Natural killer cell (primary cell): ENCODE results near the gene FAIM2. TPM values are rescaled to one million over a fixed set of nuclear protein-coding genes. Genes with fewer than 3 reads are reported as not detected.
A peak's percentile ranks its signal among the peaks of the same experiment; 100 is the strongest.

Source experiments
- ATAC-seq, 3 donors: fragments of 150-1000 bp in 2 of 3; fragments of 200-7000 bp in 1 of 3; cut with Tn5 transposase; 1 replicate in 1 of 3; 2 replicates in 2 of 3; pipeline ENCODE4 v1.10.0; 2021; ENCODE audit warnings: mild to moderate bottlenecking in 2 of 3, moderate library complexity in 2 of 3
- DNase-seq, 2 donors: peaks; one replicate each; pipeline versions ENCODE4 v3.0.0 to v3.0.0-alpha.2; 2013 to 2021; ENCODE audit warnings: mixed read lengths in 1 of 2
- H3K27ac ChIP-seq: one replicate; pipeline ENCODE4 v1.5.1; 2013; ENCODE audit warnings: mild to moderate bottlenecking, low read length
- H3K27me3 ChIP-seq: one replicate; pipeline ENCODE4 v1.6.1; 2013; ENCODE audit warnings: low read length; ENCODE audit not compliant: control insufficient read depth, insufficient read depth
- H3K36me3 ChIP-seq: one replicate; pipeline ENCODE4 v1.6.1; 2013; ENCODE audit warnings: low read length; ENCODE audit not compliant: control insufficient read depth, insufficient read depth
- H3K4me1 ChIP-seq: one replicate; pipeline ENCODE4 v1.6.1; 2013; ENCODE audit warnings: low read length; ENCODE audit not compliant: control insufficient read depth, insufficient read depth
- H3K4me3 ChIP-seq: one replicate; pipeline ENCODE4 v1.5.1; 2013; ENCODE audit warnings: low read length
- H3K9me3 ChIP-seq: one replicate; pipeline ENCODE4 v1.6.1; 2013; ENCODE audit warnings: low read length; ENCODE audit not compliant: control insufficient read depth, insufficient read depth
- H3K27ac Mint-ChIP-seq, 2 donors: one replicate each; pipeline ENCODE4 v1.8.0; 2022; ENCODE audit warnings: mild to moderate bottlenecking in 2 of 2, mixed read lengths in 2 of 2, moderate library complexity in 1 of 2
- H3K27me3 Mint-ChIP-seq, 2 donors: one replicate each; pipeline ENCODE4 v1.8.0; 2022; ENCODE audit warnings: low read depth in 2 of 2, mixed read lengths in 2 of 2
- H3K36me3 Mint-ChIP-seq: one replicate; pipeline ENCODE4 v1.8.0; 2022; ENCODE audit warnings: mixed read lengths
- H3K4me1 Mint-ChIP-seq, 2 donors: one replicate each; pipeline ENCODE4 v1.8.0; 2022; ENCODE audit warnings: mixed read lengths in 2 of 2
- H3K4me3 Mint-ChIP-seq: one replicate; pipeline ENCODE4 v1.8.0; 2022; ENCODE audit warnings: mild to moderate bottlenecking, moderate library complexity, mixed read lengths
- H3K9me3 Mint-ChIP-seq, 2 donors: one replicate each; pipeline ENCODE4 v1.8.0; 2022; ENCODE audit warnings: mixed read lengths in 2 of 2
- WGBS: methylation state at CpG from one replicate; pipeline ENCODE4 v1.1.7; 2013; ENCODE audit warnings: missing lambda C conversion rate; ENCODE audit not compliant: insufficient coverage; 5-methylcytosine and 5-hydroxymethylcytosine counted together
- intact Hi-C: fragments of 100-400 bp; cut with micrococcal nuclease; formaldehyde crosslinking; loops from one replicate; pipeline ENCODE4 v1.14.2; 2022
- total RNA-seq, 4 donors: library from RNA; stranded (reverse); fragments of 120-200 nt in 1 of 4; gene quantifications; one replicate each; pipeline versions ENCODE4 v1.2.3 to v1.2.4, GENCODE V29; 2013 to 2022
- TF ChIP-seq, protein P1 (sequence below): fragments of 200-600 bp; IDR thresholded peaks from one replicate; pipeline ENCODE4 v1.8.0; 2022; ENCODE audit warnings: antibody characterized with exemption

The FAIM2 gene
- total RNA-seq, 3 donors from 2014 or later (not counting 1 experiment from before 2014, with no cell fraction given) = 0.09 to 0.57 TPM; not detected in 1

DNA sequence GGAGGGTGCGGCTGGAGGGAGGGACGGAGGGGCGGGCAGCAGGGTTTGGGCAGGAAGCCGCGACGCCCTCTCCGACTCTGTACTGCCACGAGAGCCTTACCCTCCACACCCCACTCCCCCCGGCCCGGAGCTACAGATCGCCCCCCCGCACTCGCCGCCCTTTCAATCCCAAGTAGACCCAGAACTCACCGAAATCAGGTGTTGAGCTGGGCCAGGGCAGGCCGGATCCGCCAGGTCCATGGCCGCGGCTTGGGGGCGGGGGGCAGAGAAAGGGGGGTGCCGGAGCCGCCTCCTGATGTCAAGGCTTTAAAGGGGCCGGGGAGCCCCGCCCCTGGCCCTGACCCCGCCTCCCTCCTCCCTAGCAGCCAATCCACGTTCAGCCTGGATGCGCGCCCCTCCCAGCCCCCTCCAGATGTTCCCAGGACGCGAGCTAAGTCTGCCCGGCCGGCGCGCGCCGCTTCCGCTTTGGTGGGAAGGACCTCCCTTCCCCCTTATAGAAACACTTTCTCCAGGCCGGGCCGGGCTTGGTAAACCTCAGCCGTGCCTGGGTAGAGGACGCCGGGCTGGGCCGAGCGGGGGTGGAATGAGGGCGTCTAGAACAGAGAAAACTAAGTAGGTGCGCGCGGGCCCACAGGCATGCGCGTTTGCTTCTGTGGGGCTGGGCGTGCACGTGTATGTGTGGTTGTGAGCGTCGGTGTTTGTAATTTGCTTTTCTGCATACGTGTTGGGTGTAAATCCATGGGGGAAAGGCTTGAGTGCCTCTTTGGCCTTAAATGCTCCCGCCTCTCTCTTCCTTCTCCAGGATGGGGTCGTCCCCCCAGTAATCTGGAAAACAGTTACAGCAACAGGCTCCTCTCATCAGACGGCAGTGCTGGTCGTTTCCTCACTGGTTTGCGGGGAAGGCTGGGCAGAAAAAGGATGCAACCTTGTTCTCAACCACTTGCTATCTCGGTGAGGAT lies 75.3 kb downstream of the FAIM2 start, which contains the start of gene NCKAP5L:
NCKAP5L (minus strand) TSS at position 281 of the 959 bp plus-strand sequence. CDS start 24,369 bp downstream, outside the sequence.
- peak within 1 kb of the TSS; percentile 85 to 86 for H3K27ac Mint-ChIP-seq

DNA sequence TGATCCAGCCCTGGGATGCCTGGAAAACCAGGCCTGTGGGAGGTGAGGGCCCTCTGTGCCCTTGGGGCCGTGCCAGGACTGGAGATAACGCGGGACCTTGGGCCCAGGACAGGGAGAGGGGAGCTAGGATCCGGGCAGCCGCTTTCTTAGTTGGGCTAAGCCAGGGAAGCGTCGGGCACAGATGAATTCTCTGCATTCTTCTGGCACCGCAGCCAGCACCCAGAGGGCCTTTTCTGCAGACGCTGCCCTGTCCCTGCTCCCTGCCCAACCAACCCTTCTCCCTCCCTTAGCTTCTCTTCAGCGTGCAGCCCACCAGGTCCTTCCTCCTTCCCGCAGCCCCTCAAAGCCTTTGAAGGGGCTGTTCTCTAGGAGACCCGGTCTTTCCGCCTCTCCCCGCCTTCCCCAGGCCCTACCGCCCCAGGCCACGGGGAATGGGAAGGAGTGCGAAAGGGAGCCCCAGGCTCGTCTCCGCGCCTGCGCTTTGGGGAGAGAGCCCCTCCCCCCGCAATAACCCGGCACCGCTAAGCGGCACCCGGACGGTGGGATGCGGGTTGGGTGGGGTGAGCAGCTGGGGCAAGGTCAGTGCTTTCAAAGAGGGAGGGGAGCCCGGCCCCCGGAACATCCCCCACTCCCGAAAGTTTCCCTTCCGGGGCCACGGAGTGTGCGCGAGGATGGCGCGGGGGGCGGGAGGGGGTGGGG lies 76.2 kb downstream of the FAIM2 start:
- Histone ChIP-seq H3K9me3 (no peaks in the 10 kb centered on the region), H3K27ac (peak overlapping the region; percentile 24), H3K4me3 (peak overlapping the region; percentile 48), H3K36me3 (no peaks in the 10 kb centered on the region), H3K4me1 (peaks cover 41% of the 10 kb centered on the region), H3K27me3 (no peaks in the 10 kb centered on the region)
- 18% methylated on average over 28 of the region's 38 CpGs for WGBS
- no peaks in the 10 kb centered on the region for H3K9me3 Mint-ChIP-seq
- ATAC-seq (peak in 1 of 3 donors; percentile 0), DNase-seq (peak in 1 of 2 donors; percentile 64)
- intact Hi-C loops = loop anchor here (1.0 kb wide), 2 partner anchors 16 to 86 kb away; partner anchors contain the start of genes BCDIN3D and TMBIM6
- peak overlapping the region in 1 of 2 donors; percentile 86 for H3K27ac Mint-ChIP-seq
- TF ChIP-seq, protein P1, sequence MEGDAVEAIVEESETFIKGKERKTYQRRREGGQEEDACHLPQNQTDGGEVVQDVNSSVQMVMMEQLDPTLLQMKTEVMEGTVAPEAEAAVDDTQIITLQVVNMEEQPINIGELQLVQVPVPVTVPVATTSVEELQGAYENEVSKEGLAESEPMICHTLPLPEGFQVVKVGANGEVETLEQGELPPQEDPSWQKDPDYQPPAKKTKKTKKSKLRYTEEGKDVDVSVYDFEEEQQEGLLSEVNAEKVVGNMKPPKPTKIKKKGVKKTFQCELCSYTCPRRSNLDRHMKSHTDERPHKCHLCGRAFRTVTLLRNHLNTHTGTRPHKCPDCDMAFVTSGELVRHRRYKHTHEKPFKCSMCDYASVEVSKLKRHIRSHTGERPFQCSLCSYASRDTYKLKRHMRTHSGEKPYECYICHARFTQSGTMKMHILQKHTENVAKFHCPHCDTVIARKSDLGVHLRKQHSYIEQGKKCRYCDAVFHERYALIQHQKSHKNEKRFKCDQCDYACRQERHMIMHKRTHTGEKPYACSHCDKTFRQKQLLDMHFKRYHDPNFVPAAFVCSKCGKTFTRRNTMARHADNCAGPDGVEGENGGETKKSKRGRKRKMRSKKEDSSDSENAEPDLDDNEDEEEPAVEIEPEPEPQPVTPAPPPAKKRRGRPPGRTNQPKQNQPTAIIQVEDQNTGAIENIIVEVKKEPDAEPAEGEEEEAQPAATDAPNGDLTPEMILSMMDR = no peak
- H3K4me1 Mint-ChIP-seq = peaks cover 22 to 34% of the 10 kb centered on the region in 2 donors
- no peaks in the 10 kb centered on the region for H3K36me3 Mint-ChIP-seq
- H3K27me3 Mint-ChIP-seq = peaks cover 0 to 4% of the 10 kb centered on the region in 2 donors
- H3K4me3 Mint-ChIP-seq = peak overlapping the region; percentile 93

More for the DNA sequence above, 75.3 kb downstream of the FAIM2 start, which contains the start of gene NCKAP5L:
- Histone ChIP-seq H3K36me3 (no peaks in the 10 kb centered on the region), H3K27ac (peak within 1 kb of the TSS; percentile 39), H3K9me3 (no peaks in the 10 kb centered on the region), H3K27me3 (no peaks in the 10 kb centered on the region), H3K4me1 (peaks cover 41% of the 10 kb centered on the region), H3K4me3 (peak within 1 kb of the TSS; percentile 48)
- WGBS = under 1% methylated on average over 59 of the region's 61 CpGs
- Mint-ChIP-seq H3K4me3 (peak within 1 kb of the TSS; percentile 93), H3K4me1 (peaks cover 22 to 34% of the 10 kb centered on the region in 2 donors), H3K36me3 (no peaks in the 10 kb centered on the region), H3K27me3 (peaks cover 0 to 8% of the 10 kb centered on the region in 2 donors), H3K9me3 (no peaks in the 10 kb centered on the region)
- DNase-seq (peak; percentile 90 to 96), ATAC-seq (peak; percentile 95 to 98 (median 96))
- TF ChIP-seq, protein P1 = no peak
- intact Hi-C loops = loop anchor here (1.0 kb wide), 2 partner anchors 15 to 87 kb away; partner anchors contain the start of genes BCDIN3D and TMBIM6

DNA sequence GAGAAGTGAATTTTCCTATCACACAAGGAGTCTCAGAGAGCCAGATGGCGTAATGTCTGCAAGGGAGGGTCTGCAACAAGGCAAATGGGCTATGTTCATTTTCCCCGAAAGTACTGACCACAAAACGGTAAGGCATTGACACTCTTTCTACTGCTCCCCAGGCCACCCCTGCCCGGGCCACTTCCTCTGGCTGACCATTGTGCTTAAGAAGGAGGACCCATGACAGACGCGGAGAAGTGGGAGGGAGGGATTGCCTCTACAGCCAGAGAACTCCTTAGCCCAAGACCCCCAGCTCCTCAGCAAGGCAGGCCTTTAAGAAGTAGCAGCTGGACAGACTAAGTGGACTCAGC lies 76.7 kb downstream of the FAIM2 start:
- Mint-ChIP-seq H3K27me3 (no peaks in the 10 kb centered on the region), H3K36me3 (no peaks in the 10 kb centered on the region), H3K4me3 (peak overlapping the region; percentile 77), H3K4me1 (peaks cover 22 to 34% of the 10 kb centered on the region in 2 donors), H3K9me3 (no peaks in the 10 kb centered on the region), H3K27ac (peak overlapping the region; percentile 51 to 86)
- H3K9me3 ChIP-seq = no peaks in the 10 kb centered on the region
- WGBS = 86% methylated on average over 3 of the region's 6 CpGs
- H3K4me3 ChIP-seq = no peak overlapping the region
- H3K4me1 ChIP-seq = peaks cover 41% of the 10 kb centered on the region
- H3K27me3 ChIP-seq = no peaks in the 10 kb centered on the region
- H3K36me3 ChIP-seq = no peaks in the 10 kb centered on the region
- H3K27ac ChIP-seq = no peak overlapping the region
- intact Hi-C loops = no loop called here
- TF ChIP-seq, protein P1 = no peak
- ATAC-seq (no peak), DNase-seq (peak in 1 of 2 donors; percentile 18)
